SKM-1 (cell line): ENCODE measurements around the gene KMT5B.

Source experiments
- DNase-seq: peaks from one replicate; lab custom pipeline; 2025; ENCODE audit not compliant: unreplicated experiment; lab: John Stamatoyannopoulos, UW

KMT5B gene

DNA sequence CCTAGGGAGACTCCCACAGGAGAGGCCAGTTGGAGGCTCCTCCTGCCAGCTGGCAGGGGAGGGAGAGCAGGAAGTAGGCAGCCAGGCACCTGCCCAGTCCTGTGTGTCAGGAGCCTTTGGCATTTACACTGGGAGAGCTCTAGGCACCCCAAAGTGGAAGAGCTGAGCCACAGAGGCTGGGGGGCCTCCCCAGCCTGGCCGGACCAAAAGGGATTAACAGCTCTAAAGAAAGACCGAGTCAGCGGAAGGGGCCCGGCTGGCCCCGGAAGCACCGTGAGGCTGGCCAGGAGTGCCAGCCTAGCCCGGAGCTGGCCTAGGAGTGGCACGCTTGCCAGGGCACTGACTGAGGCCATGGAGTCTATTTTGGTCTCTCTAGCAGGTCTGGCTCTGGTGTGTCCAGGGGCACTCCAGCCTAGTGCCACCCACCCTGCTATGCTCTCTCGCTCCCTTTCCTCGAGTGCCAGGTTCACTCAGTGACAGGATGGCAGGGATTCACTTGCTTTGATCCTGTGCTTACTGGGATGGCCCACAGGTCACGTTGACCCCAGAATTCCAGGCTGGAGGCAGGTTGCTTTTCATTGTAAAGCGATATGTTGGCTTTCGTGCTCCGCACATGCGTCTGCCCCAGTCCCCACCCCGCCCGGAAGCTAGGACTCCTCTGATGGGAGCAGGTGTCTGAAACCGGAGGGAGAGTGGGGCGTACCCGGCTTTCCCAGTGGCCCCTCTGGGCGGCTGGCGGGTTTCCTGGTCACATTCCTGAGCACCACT is 3.3 kb upstream of the KMT5B start:
- no peak for DNase-seq

GRCh38 chr11:68215524-68216170 is 2.6 kb upstream of the KMT5B start:
- DNase-seq: no peak

- no peak for DNase-seq
These were observed 2.0 kb upstream of the KMT5B start for GRCh38 chr11:68215087-68215445.

- DNase-seq: no peak
These were observed 1.3 kb upstream of the KMT5B start for GRCh38 chr11:68214173-68215086.

GRCh38 chr11:68213555-68214172 is 568 bp upstream of the KMT5B start:
- DNase-seq: peak; percentile 38

DNA sequence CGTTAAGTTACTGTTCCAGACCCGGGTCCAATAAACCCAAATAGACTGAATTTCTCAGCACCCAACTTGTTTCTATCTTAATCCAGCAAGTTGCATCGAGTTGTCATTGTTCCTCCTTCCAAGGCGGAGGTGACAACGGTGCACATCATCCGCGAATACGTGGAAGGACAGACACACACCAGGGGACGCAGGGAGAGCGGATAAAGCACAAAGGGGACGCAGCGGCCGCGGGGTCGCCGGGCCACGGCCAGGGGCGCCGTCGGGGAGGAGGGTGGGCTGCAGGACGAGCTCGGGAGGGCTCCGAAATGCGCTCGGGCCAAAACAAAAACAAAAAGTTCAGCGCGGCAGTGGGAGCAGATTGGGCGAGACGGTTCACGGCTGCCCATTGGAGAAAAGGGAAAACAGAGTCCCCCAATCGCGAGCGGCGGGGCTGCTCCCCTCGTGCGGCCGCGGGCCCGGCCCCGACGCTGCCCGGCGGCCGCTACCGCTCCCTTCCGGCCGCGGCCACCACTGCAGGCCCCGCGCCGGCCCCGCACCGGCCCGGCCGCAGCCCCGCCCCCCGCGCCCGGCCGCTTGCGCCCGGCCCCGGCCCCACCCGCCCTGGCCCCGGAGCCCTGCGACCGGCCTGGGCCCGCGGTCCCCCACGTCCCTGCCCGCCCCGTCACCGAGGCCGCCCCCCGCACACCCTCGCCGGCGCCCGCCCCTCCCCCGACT is 518 bp downstream of the KMT5B start:
- peak; percentile 44 for DNase-seq

DNA sequence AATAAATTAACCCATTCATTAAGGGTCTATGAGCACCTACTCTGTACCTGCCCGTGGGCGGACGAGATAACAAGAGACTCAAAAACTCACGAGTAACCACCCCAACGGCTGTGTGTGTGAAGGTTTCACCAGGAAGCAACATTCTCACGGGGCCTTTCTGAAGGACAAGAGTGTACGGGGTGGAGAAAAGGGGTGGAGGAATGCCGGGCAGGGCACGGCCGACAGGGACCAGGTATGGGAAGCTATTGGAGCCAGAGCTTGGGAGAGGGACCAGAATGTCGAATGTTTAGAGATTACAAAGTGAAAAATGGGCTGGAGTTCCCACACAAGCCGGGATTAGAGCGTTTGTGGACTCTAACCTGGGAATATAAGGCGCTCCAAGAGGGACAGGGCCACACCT is 1.6 kb downstream of the KMT5B start:
- DNase-seq: no peak

DNA sequence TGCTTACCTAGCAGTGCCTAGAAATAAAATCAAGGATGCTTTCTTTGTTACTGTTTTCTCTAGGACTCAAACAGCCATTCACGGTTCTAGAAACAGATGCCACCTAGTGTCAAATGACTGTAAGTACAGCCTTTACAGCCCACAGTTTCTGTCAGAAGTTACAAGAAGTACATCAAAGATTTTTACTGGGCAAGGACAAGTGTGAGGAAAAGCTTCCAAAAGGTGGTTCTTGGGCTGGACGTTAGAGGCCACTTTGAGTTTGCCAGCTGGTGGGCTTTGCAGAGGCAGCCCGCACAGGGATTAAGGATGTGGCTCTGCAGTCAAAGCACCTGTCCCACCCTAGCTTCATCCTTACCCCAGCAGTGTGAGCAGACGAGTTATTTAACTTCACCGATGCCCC is 6.9 kb downstream of the KMT5B start:
- peak; percentile 52 for DNase-seq

DNA sequence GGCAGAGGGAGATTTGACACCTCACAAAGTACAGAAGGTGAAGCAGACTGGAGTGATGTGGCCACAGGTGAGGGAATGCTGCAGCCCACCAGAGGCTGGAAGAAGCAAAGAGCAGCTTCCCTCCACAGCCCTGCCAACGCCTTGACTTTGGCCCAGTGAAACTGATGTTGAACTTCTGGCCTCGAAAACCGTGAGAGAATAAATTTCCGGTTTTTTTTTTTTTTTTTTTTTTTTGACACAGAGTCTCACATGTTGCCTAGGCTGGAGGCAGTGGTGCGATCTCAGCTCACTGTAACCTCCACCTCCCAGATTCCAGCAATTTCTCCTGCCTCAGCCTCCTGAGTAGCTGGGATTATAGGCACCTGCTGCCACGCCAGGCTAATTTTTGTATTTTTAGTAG is 8.7 kb downstream of the KMT5B start:
- no peak for DNase-seq

DNA sequence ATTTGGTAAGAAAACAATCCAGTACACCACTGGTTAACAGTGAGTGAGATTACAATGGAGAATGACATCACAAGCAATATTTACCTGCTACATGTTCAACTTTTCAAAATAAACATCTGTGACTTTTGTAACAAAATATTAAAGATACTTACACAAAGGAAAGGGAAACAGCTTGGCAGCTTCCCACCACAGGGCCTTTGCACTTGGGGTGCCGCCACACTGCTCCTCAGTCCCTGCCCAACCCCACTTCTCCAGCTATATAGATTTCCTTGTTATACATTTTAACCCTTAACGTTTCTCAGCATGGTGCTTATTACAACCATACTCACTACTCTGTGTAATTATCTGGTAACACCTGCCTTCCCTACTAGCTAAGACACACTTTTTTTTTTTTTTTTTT is 10.9 kb downstream of the KMT5B start:
- DNase-seq: no peak

DNA sequence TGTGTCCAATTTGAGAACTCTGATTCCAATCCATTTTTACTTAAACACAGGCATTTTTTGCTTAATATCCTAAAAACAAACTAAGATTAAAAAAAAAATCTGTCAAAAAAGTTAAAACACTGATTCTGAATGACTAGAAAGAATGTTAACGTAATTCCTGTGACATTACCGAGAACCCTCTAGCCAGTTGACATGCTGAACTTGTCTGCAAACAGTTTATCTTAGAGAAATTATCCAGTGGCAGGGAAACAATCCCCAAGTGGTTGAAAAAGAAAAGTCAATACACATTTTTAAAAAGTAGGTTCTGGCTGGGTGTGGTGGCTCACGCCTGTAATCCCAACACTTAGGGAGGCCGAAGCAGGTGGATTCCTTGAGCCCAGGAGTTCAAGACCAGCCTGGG is 11.6 kb downstream of the KMT5B start:
- no peak for DNase-seq

DNA sequence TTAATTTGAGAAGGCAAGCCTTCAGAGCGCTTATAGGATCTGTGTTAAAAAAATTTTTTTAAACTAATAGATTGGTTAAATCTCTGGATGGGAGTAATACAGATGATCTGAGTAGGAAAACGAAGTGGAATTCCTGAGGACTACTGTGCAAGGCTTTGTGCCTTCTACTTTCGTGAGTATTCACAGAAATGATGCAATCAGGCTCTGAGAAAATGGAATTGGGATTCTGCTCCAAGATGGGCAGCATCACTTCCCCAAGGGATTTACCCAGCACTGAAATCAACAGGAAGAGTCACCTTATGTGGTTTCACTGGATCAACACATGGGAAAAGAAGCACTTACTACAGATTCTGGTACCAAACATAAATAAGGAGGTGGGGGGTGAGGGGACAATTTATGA is 12.5 kb downstream of the KMT5B start:
- DNase-seq: no peak

DNA sequence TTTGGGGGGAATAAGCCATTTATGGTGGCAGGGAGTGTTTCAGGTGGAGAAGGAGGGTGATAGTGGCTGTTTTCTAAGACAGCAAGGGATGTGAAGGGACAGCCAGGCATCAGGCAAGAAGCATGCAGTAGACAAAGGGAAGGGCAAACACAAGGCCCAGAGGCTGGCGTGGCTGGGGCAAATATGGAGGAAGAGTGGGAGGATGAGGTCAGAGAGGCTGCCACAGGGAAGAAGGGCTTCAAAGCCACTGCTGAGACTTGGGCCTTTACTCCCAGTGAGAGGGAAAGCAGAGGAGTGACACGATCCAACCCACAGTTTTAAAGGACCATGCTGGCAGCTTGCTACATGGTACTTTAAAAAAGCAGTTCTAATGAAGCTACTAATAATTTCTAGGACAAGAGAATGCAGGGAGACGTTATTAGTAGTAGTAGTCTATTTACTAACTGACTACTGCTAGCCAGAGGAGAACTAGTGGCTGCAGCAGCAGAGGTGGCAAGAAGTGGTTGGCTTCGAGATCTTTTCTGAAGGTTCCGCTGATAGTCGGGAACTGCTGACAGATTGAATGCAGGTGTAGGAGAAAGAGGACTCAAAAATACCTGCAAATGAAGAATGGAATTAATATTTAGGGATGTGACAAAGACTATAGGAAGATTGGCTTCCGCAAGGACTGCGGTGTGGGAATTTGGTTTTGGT is 13.7 kb downstream of the KMT5B start:
- no peak for DNase-seq

DNA sequence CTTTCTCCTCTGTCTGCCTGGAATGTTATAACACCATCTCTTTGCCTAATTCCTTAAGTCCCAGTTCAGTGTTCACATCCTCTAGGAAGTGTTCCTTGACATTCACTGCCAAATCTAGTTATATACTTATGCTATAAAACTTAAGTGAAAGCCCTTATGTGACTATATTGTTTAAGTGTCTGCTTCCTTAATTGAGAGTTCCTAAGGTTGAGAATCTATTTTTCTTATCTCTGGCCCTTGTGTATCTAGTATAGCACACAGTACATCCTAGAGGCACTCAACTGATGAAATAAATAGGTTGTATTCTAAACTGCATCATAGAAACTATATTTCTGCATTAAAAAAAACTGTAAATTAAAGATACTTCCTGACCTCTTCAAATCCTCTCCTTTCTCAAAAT is 16.9 kb downstream of the KMT5B start:
- no peak for DNase-seq

DNA sequence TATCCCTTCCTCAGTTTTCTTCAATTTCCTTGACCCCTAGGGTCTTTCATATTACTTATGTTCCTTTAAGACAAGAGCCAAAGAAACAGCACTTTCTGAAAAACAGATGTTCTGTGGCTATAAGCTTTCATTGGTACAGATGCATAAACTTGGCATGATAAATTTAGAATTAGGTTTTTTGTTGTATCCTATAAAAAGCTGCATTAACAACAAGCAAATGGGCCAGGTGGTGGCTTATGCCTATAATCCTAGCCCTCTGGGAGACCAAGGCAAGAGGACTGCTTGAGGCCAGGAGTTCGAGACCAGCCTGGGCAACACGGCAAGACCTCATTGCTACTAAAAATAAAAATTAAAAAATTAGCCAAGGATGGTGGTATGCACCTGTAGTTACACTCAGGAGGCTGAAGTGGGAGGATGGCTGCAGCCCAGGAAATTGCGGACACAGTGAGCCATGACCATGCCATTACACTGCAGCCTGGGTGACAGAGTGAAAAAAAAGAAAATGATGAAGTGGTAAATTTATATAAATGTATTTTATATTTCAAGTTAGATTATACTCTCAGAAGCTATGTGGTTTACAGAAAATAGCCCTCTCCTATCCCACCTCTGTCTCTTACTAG is 18.3 kb downstream of the KMT5B start:
- DNase-seq: no peak

GRCh38 chr11:68193018-68193417 is 20.1 kb downstream of the KMT5B start:
- DNase-seq: no peak

- DNase-seq: no peak
These were observed 21.2 kb downstream of the KMT5B start for GRCh38 chr11:68191661-68192579.

DNA sequence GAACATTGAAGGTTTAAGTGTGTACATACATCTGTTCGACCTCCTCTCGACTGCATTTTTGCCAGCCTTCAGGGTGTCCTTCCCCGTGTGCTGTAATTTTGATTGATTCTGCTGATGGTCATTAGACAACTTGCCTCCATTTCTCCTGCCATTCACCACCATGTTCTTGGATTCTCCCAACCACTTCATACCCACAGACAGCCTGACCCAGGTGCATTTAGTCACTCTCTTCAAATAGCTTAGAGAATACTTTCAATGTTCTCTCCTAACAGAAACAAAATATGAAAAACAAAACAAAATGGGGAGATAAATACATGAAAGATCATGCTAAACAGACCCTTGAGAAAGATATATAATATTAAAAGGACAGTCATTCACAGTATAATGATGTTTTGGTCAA is 23.2 kb downstream of the KMT5B start:
- no peak for DNase-seq

DNA sequence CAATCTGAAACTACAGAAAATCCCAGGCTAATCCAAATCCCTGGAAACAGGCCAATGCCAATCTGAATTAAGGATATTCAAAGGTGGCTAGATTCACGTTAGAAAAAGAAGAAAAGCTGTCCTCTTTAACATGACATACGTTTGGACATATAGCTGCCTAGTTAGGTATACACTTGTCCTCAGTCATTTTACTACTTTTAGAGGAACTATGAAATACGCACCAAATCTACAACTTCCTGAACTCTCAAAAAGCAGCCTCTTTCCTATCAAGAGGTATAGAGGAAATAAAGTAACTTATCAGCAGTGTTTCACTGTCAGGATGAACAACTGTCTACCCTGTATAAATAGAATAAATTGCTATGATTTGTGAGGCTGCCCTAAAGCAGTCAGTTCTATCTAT is 24.0 kb downstream of the KMT5B start:
- no peak for DNase-seq
